Stimulated activated CD4-positive, alpha-beta T cell treated with anti-CD3 and anti-CD28 coated beads, TNF-alpha, amount 100 ng/mL, for 48 hours (primary cell): Measurements from ENCODE around the gene HOXC6.
A peak's percentile ranks its signal among the peaks of the same experiment; 100 is the strongest.

ENCODE experiments used
- DNase-seq, 3 donors: peaks; one replicate each; pipeline ENCODE4 v3.0.0-alpha.2; 2020; ENCODE audit warnings: low read depth in 3 of 3

HOXC6 gene

GRCh38 chr12:54002278-54002914 lies 25.8 kb upstream of the HOXC6 start:
- DNase-seq, result no peak

GRCh38 chr12:54002915-54003389 lies 25.3 kb upstream of the HOXC6 start:
- no peak for DNase-seq

GRCh38 chr12:54003625-54004024 lies 24.6 kb upstream of the HOXC6 start:
- no peak for DNase-seq

GRCh38 chr12:54004063-54004840 lies 24.0 kb upstream of the HOXC6 start:
- DNase-seq, result no peak

- no peak for DNase-seq
These were observed 23.3 kb upstream of the HOXC6 start for GRCh38 chr12:54004841-54005530.

- DNase-seq, result no peak
These were observed 22.7 kb upstream of the HOXC6 start for GRCh38 chr12:54005531-54005852.

- DNase-seq, result peak; percentile 66 to 84 (median 77)
These were observed 22.2 kb upstream of the HOXC6 start for GRCh38 chr12:54005853-54006558.

GRCh38 chr12:54006559-54007220 lies 21.6 kb upstream of the HOXC6 start:
- no peak for DNase-seq

- DNase-seq, result no peak
These were observed 20.5 kb upstream of the HOXC6 start for GRCh38 chr12:54007538-54008259.

GRCh38 chr12:54008260-54008552 lies 20.0 kb upstream of the HOXC6 start:
- no peak for DNase-seq

- no peak for DNase-seq
These were observed 18.8 kb upstream of the HOXC6 start for GRCh38 chr12:54009171-54010052.

- no peak for DNase-seq
These were observed 17.9 kb upstream of the HOXC6 start for GRCh38 chr12:54010053-54010971.

- DNase-seq, result no peak
These were observed 17.1 kb upstream of the HOXC6 start for GRCh38 chr12:54010972-54011664.

- no peak for DNase-seq
These were observed 16.3 kb upstream of the HOXC6 start for GRCh38 chr12:54011665-54012532.

- DNase-seq, result no peak
These were observed 15.4 kb upstream of the HOXC6 start for GRCh38 chr12:54012631-54013409.

- DNase-seq, result no peak
These were observed 13.7 kb upstream of the HOXC6 start for GRCh38 chr12:54014377-54015017.
